PC-3 (cell line): Measurements from ENCODE around the gene HMOX1. TPM values are rescaled to one million over a fixed set of nuclear protein-coding genes. Genes with fewer than 3 reads are reported as not detected.

Experiments
- ATAC-seq: fragments of 200-7000 bp; cut with Tn5 transposase; 2 replicates; pipeline ENCODE4 v1.9.1; 2020; ENCODE audit warnings: mild to moderate bottlenecking, moderate library complexity
- BruUV-seq: library from RNA; stranded (reverse); fragments of 400-500 nt; replicated peaks from 2 replicates; lab custom pipeline; 2021; lab: Mats Ljungman, UMichigan
- CTCF ChIA-PET: fragments of 300-600 bp; sonication (Branson Sonifier 250); formaldehyde crosslinking; loops from one replicate; lab custom pipeline; 2022; ENCODE audit warnings: antibody characterized with exemption; lab: Charles Lee
- POLR2A ChIA-PET: fragments of 300-600 bp; sonication (Branson Sonifier 250); formaldehyde crosslinking; loops from one replicate; lab custom pipeline; 2022; ENCODE audit warnings: antibody characterized with exemption; ENCODE audit not compliant: unreplicated experiment; lab: Charles Lee
- DNase-seq: peaks from one replicate; pipeline ENCODE4 v3.0.0-alpha.2; 2015
- H2AFZ ChIP-seq: fragments of 300-600 bp; sonication (generic); 2 replicates; pipeline ENCODE4 v1.6.0; 2016; ENCODE audit warnings: antibody characterized with exemption, low read length
- H3F3A ChIP-seq: fragments of 300-600 bp; sonication (generic); one replicate; pipeline ENCODE4 v1.6.0; 2017; ENCODE audit warnings: antibody characterized with exemption, low read length, control low read depth, mild to moderate bottlenecking; ENCODE audit not compliant: unreplicated experiment
- H3K27ac ChIP-seq: fragments of 300-600 bp; sonication (generic); 2 replicates; pipeline ENCODE4 v1.5.1; 2016; ENCODE audit warnings: mild to moderate bottlenecking, low read length
- H3K27me3 ChIP-seq: fragments of 300-600 bp; sonication (generic); 2 replicates; pipeline ENCODE4 v1.6.1; 2016; ENCODE audit warnings: low read length, mixed read lengths
- H3K36me3 ChIP-seq: fragments of 300-600 bp; sonication (generic); 2 replicates; pipeline ENCODE4 v1.6.1; 2016; ENCODE audit warnings: low read depth, mixed run types, low read length, mixed read lengths
- H3K4me1 ChIP-seq: fragments of 300-600 bp; sonication (generic); 2 replicates; pipeline ENCODE4 v1.5.1; 2016; ENCODE audit warnings: low read length; ENCODE audit not compliant: insufficient read depth
- H3K4me2 ChIP-seq: fragments of 300-600 bp; sonication (generic); 2 replicates; pipeline ENCODE4 v1.6.0; 2016; ENCODE audit warnings: low read length
- H3K4me3 ChIP-seq: fragments of 300-600 bp; sonication (generic); 2 replicates; pipeline ENCODE4 v1.5.1; 2016; ENCODE audit warnings: mild to moderate bottlenecking, low read length, mixed read lengths
- H3K79me2 ChIP-seq: fragments of 300-600 bp; sonication (generic); 2 replicates; pipeline ENCODE4 v1.6.1; 2017; ENCODE audit warnings: low read length, mixed read lengths
- H3K9ac ChIP-seq: fragments of 300-600 bp; sonication (generic); 2 replicates; pipeline ENCODE4 v1.6.0; 2016; ENCODE audit warnings: mild to moderate bottlenecking, low read length
- H3K9me2 ChIP-seq: fragments of 300-600 bp; sonication (generic); replicated peaks from 2 replicates; pipeline ENCODE4 v1.6.1; 2016; ENCODE audit warnings: mixed run types, low read length, mixed read lengths
- H3K9me3 ChIP-seq: fragments of 300-600 bp; sonication (generic); 2 replicates; pipeline ENCODE4 v1.6.1; 2016; ENCODE audit warnings: low read length, mixed read lengths
- H4K20me1 ChIP-seq: fragments of 300-600 bp; sonication (generic); 2 replicates; pipeline ENCODE4 v1.6.1; 2016; ENCODE audit warnings: low read length, mixed read lengths
- CTCF ChIP-seq: fragments of 300-600 bp; sonication (generic); conservative IDR thresholded peaks from 2 replicates; pipeline ENCODE4 v1.5.1; 2017; ENCODE audit warnings: antibody characterized with exemption, low read depth, mild to moderate bottlenecking, low read length
- EZH2 ChIP-seq: fragments of 300-600 bp; sonication (generic); IDR thresholded peaks from one replicate; pipeline ENCODE4 v1.6.1; 2017; ENCODE audit warnings: antibody characterized with exemption, mild to moderate bottlenecking, low read length; ENCODE audit not compliant: unreplicated experiment
- EZH2phosphoT487 ChIP-seq: fragments of 300-600 bp; sonication (generic); IDR thresholded peaks from 2 replicates; pipeline ENCODE4 v1.6.1; 2018; ENCODE audit warnings: mild to moderate bottlenecking, antibody characterized with exemption, low read length, borderline replicate concordance
- intact Hi-C: fragments of 100-400 bp; cut with micrococcal nuclease; formaldehyde crosslinking; loops from 2 replicates; pipeline ENCODE4 v1.9.0; 2023
- total RNA-seq: library from RNA; depleted of rRNA; stranded (reverse); fragments of >200 nt; gene quantifications from 2 replicates; pipeline ENCODE4 v1.2.3, GENCODE V29; 2014

The HMOX1 gene
- total RNA-seq, 1 experiment from 2014 or later = 16.5 TPM

- Histone ChIP-seq H3K4me1 (no peaks in the 10 kb centered on the region), H2AFZ (no peak overlapping the region), H3K9ac (no peak overlapping the region), H3F3A (no peaks in the 10 kb centered on the region), H3K9me3 (no peaks in the 10 kb centered on the region), H4K20me1 (no peaks in the 10 kb centered on the region), H3K4me2 (no peak overlapping the region), H3K36me3 (no peaks in the 10 kb centered on the region), H3K27ac (no peak overlapping the region), H3K27me3 (no peaks in the 10 kb centered on the region), H3K79me2 (no peaks in the 10 kb centered on the region), H3K4me3 (no peak overlapping the region), H3K9me2 (no peaks in the 10 kb centered on the region)
- DNase-seq (no peak), ATAC-seq (no peak)
- TF ChIP-seq EZH2 (no peak), EZH2phosphoT487 (no peak), CTCF (no peak)
- CTCF ChIA-PET = no interaction called here
- no TSS peak for BruUV-seq
- POLR2A ChIA-PET = no interaction called here
- intact Hi-C loops = no loop called here
Measured at GRCh38 chr22:35333220-35333619, 47.7 kb upstream of the HMOX1 start.

- BruUV-seq = no TSS peak
- no peak for DNase-seq
Measured at GRCh38 chr22:35334004-35334403, 46.9 kb upstream of the HMOX1 start.

More at GRCh38 chr22:35334004-35334403, 46.9 kb upstream of the HMOX1 start:
- POLR2A ChIA-PET = no interaction called here
- no peaks in the 10 kb centered on the region for H3K79me2 ChIP-seq
- H3K4me1 ChIP-seq = no peaks in the 10 kb centered on the region
- H3K9ac ChIP-seq = no peak overlapping the region
- H3K4me3 ChIP-seq = no peak overlapping the region
- no peaks in the 10 kb centered on the region for H4K20me1 ChIP-seq
- H3K9me3 ChIP-seq = no peaks in the 10 kb centered on the region
- no peaks in the 10 kb centered on the region for H3K36me3 ChIP-seq
- CTCF ChIA-PET = no interaction called here
- no peaks in the 10 kb centered on the region for H3K27me3 ChIP-seq
- no peak for TF ChIP-seq EZH2phosphoT487
- no peak for TF ChIP-seq EZH2
- no peak for TF ChIP-seq CTCF
- H3K27ac ChIP-seq = no peak overlapping the region
- no peaks in the 10 kb centered on the region for H3K9me2 ChIP-seq
- intact Hi-C loops = no loop called here
- ATAC-seq = no peak
- no peak overlapping the region for H3K4me2 ChIP-seq
- H3F3A ChIP-seq = no peaks in the 10 kb centered on the region
- no peak overlapping the region for H2AFZ ChIP-seq
